Erythroblast (primary cell): ENCODE measurements around the gene DSC3.

Source experiments
- GATA1 ChIP-seq: IDR thresholded peaks from 2 replicates; pipeline ENCODE4 v1.6.1; 2011; ENCODE audit warnings: low read depth, mild to moderate bottlenecking, control low read depth, low read length, moderate library complexity
- POLR2A ChIP-seq: IDR thresholded peaks from 2 replicates; pipeline ENCODE4 v1.6.1; 2011; ENCODE audit warnings: mild to moderate bottlenecking, low read length

DNA sequence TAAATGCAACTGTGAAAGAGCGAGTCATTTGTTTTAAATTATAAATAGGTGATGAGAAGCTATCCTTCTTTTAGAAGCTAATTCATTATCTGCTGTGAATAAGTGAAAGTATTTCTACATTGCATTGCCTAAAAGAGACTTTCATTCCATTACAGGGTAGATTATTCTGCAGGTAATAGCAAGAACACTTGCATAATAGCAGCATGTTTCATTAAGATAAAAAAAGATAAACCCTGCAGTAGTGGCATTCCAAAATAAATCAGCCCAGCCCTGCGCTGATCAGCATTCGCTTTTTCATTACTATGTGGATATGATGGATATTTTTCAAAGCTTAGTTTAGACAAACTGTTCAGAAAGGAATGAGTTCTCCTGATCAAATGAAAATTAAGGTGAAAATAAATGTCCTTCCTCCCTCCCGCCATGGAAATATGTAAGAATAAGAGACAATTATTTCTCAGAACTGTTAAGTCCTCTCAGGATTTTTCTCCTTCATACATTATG, 72.8 kb downstream of the DSC3 start:
- TF ChIP-seq POLR2A (no peak), GATA1 (no peak)
